Measurements from ENCODE around the gene PLCB3. TPM values are rescaled to one million over a fixed set of nuclear protein-coding genes. Genes with fewer than 3 reads are reported as not detected.
"Not testable (repeated sequence)": the region's sequence is repeated elsewhere in the genome, so short reads cannot be mapped to it uniquely, and the experiment has no call there.

Gene PLCB3
- polyA plus RNA-seq, 3 donors, result 11.6 to 17.7 (median 15.1) TPM

GRCh38 chr11:64306563-64306875 lies 55.2 kb downstream of the PLCB3 start:
- DNase-seq (ENCODE audit: extremely low read depth in 1 of 11, low read depth in 9 of 11, low spot score in 4 of 11), result no peak

- DNase-seq (ENCODE audit: extremely low read depth in 1 of 11, low read depth in 9 of 11, low spot score in 4 of 11), result no peak
Observed at GRCh38 chr11:64306876-64307622, 55.7 kb downstream of the PLCB3 start.

- not testable (repeated sequence) for DNase-seq (ENCODE audit: extremely low read depth in 1 of 11, low read depth in 9 of 11, low spot score in 4 of 11)
Observed at GRCh38 chr11:64307795-64308194, 56.5 kb downstream of the PLCB3 start.

- DNase-seq (ENCODE audit: extremely low read depth in 1 of 11, low read depth in 9 of 11, low spot score in 4 of 11), result no peak
Observed at GRCh38 chr11:64312947-64313346, 61.6 kb downstream of the PLCB3 start.

GRCh38 chr11:64313491-64314145 lies 62.3 kb downstream of the PLCB3 start:
- DNase-seq (ENCODE audit: extremely low read depth in 1 of 11, low read depth in 9 of 11, low spot score in 4 of 11), result no peak

- DNase-seq (ENCODE audit: extremely low read depth in 1 of 11, low read depth in 9 of 11, low spot score in 4 of 11), result no peak
Observed at GRCh38 chr11:64314146-64314804, 62.9 kb downstream of the PLCB3 start.

GRCh38 chr11:64314805-64315561 lies 63.7 kb downstream of the PLCB3 start:
- DNase-seq (ENCODE audit: extremely low read depth in 1 of 11, low read depth in 9 of 11, low spot score in 4 of 11), result no peak

GRCh38 chr11:64315667-64316526 lies 64.6 kb downstream of the PLCB3 start:
- not testable (repeated sequence) for DNase-seq (ENCODE audit: extremely low read depth in 1 of 11, low read depth in 9 of 11, low spot score in 4 of 11)

- DNase-seq (ENCODE audit: extremely low read depth in 1 of 11, low read depth in 9 of 11, low spot score in 4 of 11), result no peak
Observed at GRCh38 chr11:64316672-64317324, 65.5 kb downstream of the PLCB3 start.

GRCh38 chr11:64317325-64317960 lies 66.1 kb downstream of the PLCB3 start, which contains the start of gene TRMT112:
Gene TRMT112, minus strand, starts transcription at chr11:64317559. Its CDS starts 33 bp downstream, at chr11:64317526.
- DNase-seq (ENCODE audit: extremely low read depth in 1 of 11, low read depth in 9 of 11, low spot score in 4 of 11), result peak; percentile 88 to 98 (median 94)

- DNase-seq (ENCODE audit: extremely low read depth in 1 of 11, low read depth in 9 of 11, low spot score in 4 of 11), result peak; percentile 87 to 95 (median 93)
Observed at GRCh38 chr11:64317961-64318765, 66.8 kb downstream of the PLCB3 start, which contains the start of gene PRDX5. Gene PRDX5, plus strand, starts transcription at chr11:64318121. Its CDS starts 95 bp downstream, at chr11:64318216.

Other genes starting within 250 kb of the PLCB3 start
- 1 to 10 TPM; 2.2 to 3.3 (median 3.2) TPM for gene FLRT1, start 215.6 kb upstream of the PLCB3 start, polyA plus RNA-seq (ENCODE audit: insufficient read length in 3 of 3)
- gene MACROD1, start 85.4 kb upstream of the PLCB3 start, polyA plus RNA-seq (ENCODE audit: insufficient read length in 3 of 3), result 10 to 100 TPM; 13.4 to 19.5 (median 17.8) TPM
- 100 to 1,000 TPM; 173 to 197 (median 188) TPM for gene STIP1, start 65.4 kb upstream of the PLCB3 start, polyA plus RNA-seq (ENCODE audit: insufficient read length in 3 of 3)
- 1 to 10 TPM; 4.7 to 6.5 (median 5.9) TPM for gene FERMT3, start 44.8 kb upstream of the PLCB3 start, polyA plus RNA-seq (ENCODE audit: insufficient read length in 3 of 3)
- gene TRPT1, start 25.3 kb upstream of the PLCB3 start, polyA plus RNA-seq (ENCODE audit: insufficient read length in 3 of 3), result 10 to 100 TPM; 45.0 to 59.9 (median 49.3) TPM
- gene NUDT22, start 25.3 kb upstream of the PLCB3 start, polyA plus RNA-seq (ENCODE audit: insufficient read length in 3 of 3), result 10 to 100 TPM; 17.7 to 32.8 (median 28.0) TPM
- gene DNAJC4, start 21.0 kb upstream of the PLCB3 start, polyA plus RNA-seq (ENCODE audit: insufficient read length in 3 of 3), result 10 to 100 TPM; 56.1 to 76.7 (median 63.6) TPM
- gene VEGFB, start 16.9 kb upstream of the PLCB3 start, polyA plus RNA-seq (ENCODE audit: insufficient read length in 3 of 3), result 10 to 100 TPM; 83.8 to 99.3 (median 95.3) TPM
- 100 to 1,000 TPM in 2 of 3 donors, 10 to 100 TPM in 1; 74.5 to 111 (median 102) TPM for gene FKBP2, start 10.4 kb upstream of the PLCB3 start, polyA plus RNA-seq (ENCODE audit: insufficient read length in 3 of 3)
- gene PPP1R14B, start 4.6 kb upstream of the PLCB3 start, polyA plus RNA-seq (ENCODE audit: insufficient read length in 3 of 3), result 10 to 100 TPM; 59.6 to 85.8 (median 69.1) TPM
- 10 to 100 TPM; 36.7 to 58.9 (median 54.2) TPM for gene BAD, start 33.1 kb downstream of the PLCB3 start, polyA plus RNA-seq (ENCODE audit: insufficient read length in 3 of 3)
- gene GPR137, start 34.3 kb downstream of the PLCB3 start, polyA plus RNA-seq (ENCODE audit: insufficient read length in 3 of 3), result 10 to 100 TPM; 27.2 to 42.7 (median 42.7) TPM
- gene KCNK4, start 39.8 kb downstream of the PLCB3 start, polyA plus RNA-seq (ENCODE audit: insufficient read length in 3 of 3), result under 1 TPM in 1 of 3 donors, not detected in 2; 0.11 TPM
- under 1 TPM in 1 of 3 donors, not detected in 2; 0.47 TPM for gene CATSPERZ, start 48.8 kb downstream of the PLCB3 start, polyA plus RNA-seq (ENCODE audit: insufficient read length in 3 of 3)
- 10 to 100 TPM; 16.6 to 30.5 (median 26.3) TPM for gene ESRRA, start 54.0 kb downstream of the PLCB3 start, polyA plus RNA-seq (ENCODE audit: insufficient read length in 3 of 3)
- 100 to 1,000 TPM; 203 to 244 (median 219) TPM for gene TRMT112, start 66.0 kb downstream of the PLCB3 start, polyA plus RNA-seq (ENCODE audit: insufficient read length in 3 of 3)
- gene PRDX5, start 66.6 kb downstream of the PLCB3 start, polyA plus RNA-seq (ENCODE audit: insufficient read length in 3 of 3), result 100 to 1,000 TPM; 161 to 233 (median 207) TPM
- gene CCDC88B, start 88.7 kb downstream of the PLCB3 start, polyA plus RNA-seq (ENCODE audit: insufficient read length in 3 of 3), result 1 to 10 TPM; 1.7 to 5.0 (median 3.9) TPM
- 10 to 100 TPM in 2 of 3 donors, 1 to 10 TPM in 1; 6.7 to 13.9 (median 12.6) TPM for gene RPS6KA4, start 107.6 kb downstream of the PLCB3 start, polyA plus RNA-seq (ENCODE audit: insufficient read length in 3 of 3)